ENCODE measurements around the gene VAMP2.

GRCh38 chr17:8138672-8139371, 23.9 kb downstream of the VAMP2 start:
- TF ChIP-seq JUND (IDR thresholded peaks at IDR 0.05) (peak; percentile 59 to 74), RAD21 (IDR thresholded peaks at IDR 0.05) (peak; percentile 76 to 87), CTCF (IDR thresholded peaks at IDR 0.05; ENCODE audit: low read depth, low read length, missing input control) (peak; percentile 90), SP1 (IDR thresholded peaks at IDR 0.05) (peak; percentile 35), MAX (IDR thresholded peaks at IDR 0.05) (peak; percentile 74), HNF4G (IDR thresholded peaks at IDR 0.05) (no peak), REST (IDR thresholded peaks at IDR 0.05) (peak; percentile 47)
